Trophoblast cell (in vitro differentiated cells and primary cell): Measurements from ENCODE around the gene UBAC1.

Source experiments
- DNase-seq, 2 donors: peaks; one replicate each; pipeline ENCODE4 v3.0.0-alpha.2; 2016
- H2AFZ ChIP-seq: 2 replicates; pipeline ENCODE4 v1.6.1; 2013; ENCODE audit warnings: low read length, moderate library complexity, mild to moderate bottlenecking; ENCODE audit not compliant: insufficient read depth, poor library complexity
- H2AK5ac ChIP-seq: 2 replicates; pipeline ENCODE4 v1.6.1; 2013; ENCODE audit warnings: mild to moderate bottlenecking, low read length
- H2BK120ac ChIP-seq: 2 replicates; pipeline ENCODE4 v1.6.1; 2013; ENCODE audit warnings: low read length, mild to moderate bottlenecking, moderate library complexity; ENCODE audit not compliant: insufficient read depth, poor library complexity
- H2BK12ac ChIP-seq: 2 replicates; pipeline ENCODE4 v1.6.1; 2013; ENCODE audit warnings: mild to moderate bottlenecking, low read length, moderate library complexity
- H2BK5ac ChIP-seq: 2 replicates; pipeline ENCODE4 v1.6.1; 2013; ENCODE audit warnings: low read length, low read depth, moderate library complexity, mild to moderate bottlenecking; ENCODE audit not compliant: poor library complexity
- H3K14ac ChIP-seq: 2 replicates; pipeline ENCODE4 v1.6.1; 2013; ENCODE audit warnings: mild to moderate bottlenecking, low read length
- H3K18ac ChIP-seq: 2 replicates; pipeline ENCODE4 v1.6.1; 2013; ENCODE audit warnings: mild to moderate bottlenecking, low read length
- H3K23ac ChIP-seq: 2 replicates; pipeline ENCODE4 v1.6.1; 2013; ENCODE audit warnings: low read length
- H3K27ac ChIP-seq: 2 replicates; pipeline ENCODE4 v1.5.1; 2013; ENCODE audit warnings: low read depth, mild to moderate bottlenecking, inconsistent platforms, low read length, moderate library complexity
- H3K27me3 ChIP-seq: 2 replicates; pipeline ENCODE4 v1.6.1; 2013; ENCODE audit warnings: inconsistent platforms, mild to moderate bottlenecking, low read length, moderate library complexity; ENCODE audit not compliant: insufficient read depth
- H3K36me3 ChIP-seq, 2 experiments: 1 replicate in 1 of 2; 2 replicates in 1 of 2; pipeline ENCODE4 v1.6.1; 2013; ENCODE audit warnings: low read length in 2 of 2, mild to moderate bottlenecking in 2 of 2, moderate library complexity in 1 of 2; ENCODE audit not compliant: insufficient read depth in 2 of 2, control insufficient read depth in 1 of 2
- H3K4ac ChIP-seq: 2 replicates; pipeline ENCODE4 v1.6.1; 2013; ENCODE audit warnings: low read depth, mild to moderate bottlenecking, low read length, moderate library complexity
- H3K4me1 ChIP-seq, 2 experiments: 1 replicate in 1 of 2; 2 replicates in 1 of 2; pipeline ENCODE4 v1.6.1; 2013; ENCODE audit warnings: low read length in 2 of 2, mild to moderate bottlenecking in 2 of 2, moderate library complexity in 1 of 2; ENCODE audit not compliant: insufficient read depth in 2 of 2, control insufficient read depth in 1 of 2
- H3K4me2 ChIP-seq: 2 replicates; pipeline ENCODE4 v1.6.1; 2013; ENCODE audit warnings: inconsistent platforms, mild to moderate bottlenecking, low read length, moderate library complexity
- H3K4me3 ChIP-seq: 2 replicates; pipeline ENCODE4 v1.5.1; 2013; ENCODE audit warnings: mild to moderate bottlenecking, low read depth, low read length, inconsistent platforms
- H3K79me1 ChIP-seq: one replicate; pipeline ENCODE4 v1.6.1; 2013; ENCODE audit warnings: low read length
- H3K79me2 ChIP-seq: 2 replicates; pipeline ENCODE4 v1.6.1; 2013; ENCODE audit warnings: low read length, mild to moderate bottlenecking; ENCODE audit not compliant: control insufficient read depth, insufficient read depth, poor library complexity
- H3K9ac ChIP-seq: 2 replicates; pipeline ENCODE4 v1.6.1; 2013; ENCODE audit warnings: mild to moderate bottlenecking, low read length
- H3K9me3 ChIP-seq: 2 replicates; pipeline ENCODE4 v1.6.1; 2013; ENCODE audit warnings: low read depth, mild to moderate bottlenecking, control low read depth, inconsistent platforms, low read length; ENCODE audit not compliant: insufficient read depth
- H4K12ac ChIP-seq: 2 replicates; pipeline ENCODE4 v1.6.1; 2013; ENCODE audit warnings: low read depth, mild to moderate bottlenecking, low read length, moderate library complexity
- H4K8ac ChIP-seq: 2 replicates; pipeline ENCODE4 v1.6.1; 2013; ENCODE audit warnings: low read depth, mild to moderate bottlenecking, low read length, moderate library complexity
- H4K91ac ChIP-seq: one replicate; pipeline ENCODE4 v1.6.1; 2013; ENCODE audit warnings: low read depth, mild to moderate bottlenecking, low read length, moderate library complexity
- WGBS: extraction: QIAGEN DNeasy Blood & Tissue Kit; methylation state at CpG from one replicate; pipeline ENCODE4 v1.1.7; 2013; ENCODE audit warnings: missing lambda C conversion rate; ENCODE audit not compliant: insufficient read length, insufficient coverage; ENCODE audit errors: extremely low coverage; 5-methylcytosine and 5-hydroxymethylcytosine counted together

Gene UBAC1

GRCh38 chr9:136008693-136008997 is 47.5 kb upstream of the UBAC1 start:
- Histone ChIP-seq H4K12ac (no peak overlapping the region), H3K27ac (no peak overlapping the region), H2BK12ac (no peak overlapping the region), H3K4ac (no peak overlapping the region), H2AK5ac (no peak overlapping the region), H3K14ac (no peak overlapping the region), H2AFZ (no peak overlapping the region), H4K8ac (no peak overlapping the region), H3K36me3 (peaks cover 24 to 31% of the 10 kb centered on the region in 2 experiments), H3K4me2 (no peak overlapping the region), H4K91ac (no peak overlapping the region), H3K9me3 (peaks cover 3% of the 10 kb centered on the region), H3K4me1 (peaks cover 10 to 11% of the 10 kb centered on the region in 2 experiments), H3K79me2 (no peaks in the 10 kb centered on the region), H3K27me3 (no peaks in the 10 kb centered on the region), H3K18ac (no peak overlapping the region), H3K4me3 (no peak overlapping the region), H3K79me1 (no peaks in the 10 kb centered on the region), H2BK120ac (no peak overlapping the region), H3K9ac (no peak overlapping the region), H2BK5ac (no peak overlapping the region), H3K23ac (no peak overlapping the region)
- WGBS, result no CpG with 5 or more reads among the region's 21 CpGs
- no peak for DNase-seq

- no peaks in the 10 kb centered on the region for H3K79me1 ChIP-seq
- peak overlapping the region; percentile 30 for H3K18ac ChIP-seq
- no peak overlapping the region for H2AFZ ChIP-seq
- no peak overlapping the region for H2BK12ac ChIP-seq
- no peak overlapping the region for H3K4ac ChIP-seq
- H3K23ac ChIP-seq, result no peak overlapping the region
- H3K36me3 ChIP-seq, result peaks cover 21 to 28% of the 10 kb centered on the region in 2 experiments
- H3K4me2 ChIP-seq, result no peak overlapping the region
- H4K12ac ChIP-seq, result no peak overlapping the region
- H3K27ac ChIP-seq, result no peak overlapping the region
- H3K9me3 ChIP-seq, result peaks cover 3% of the 10 kb centered on the region
- no peak overlapping the region for H4K8ac ChIP-seq
- DNase-seq, result no peak
- no CpG with 5 or more reads among the region's 24 CpGs for WGBS
- no peak overlapping the region for H2AK5ac ChIP-seq
- H3K27me3 ChIP-seq, result no peaks in the 10 kb centered on the region
- no peak overlapping the region for H3K9ac ChIP-seq
- peaks cover 6 to 14% of the 10 kb centered on the region in 2 experiments for H3K4me1 ChIP-seq
- H3K4me3 ChIP-seq, result no peak overlapping the region
- no peak overlapping the region for H3K14ac ChIP-seq
- no peaks in the 10 kb centered on the region for H3K79me2 ChIP-seq
- H2BK120ac ChIP-seq, result no peak overlapping the region
- no peak overlapping the region for H4K91ac ChIP-seq
- H2BK5ac ChIP-seq, result no peak overlapping the region
Measured at GRCh38 chr9:136007934-136008692, 46.9 kb upstream of the UBAC1 start.

- Histone ChIP-seq H3K36me3 (peaks cover 21 to 25% of the 10 kb centered on the region in 2 experiments), H4K8ac (no peak overlapping the region), H3K27ac (no peak overlapping the region), H3K79me2 (no peaks in the 10 kb centered on the region), H3K79me1 (no peaks in the 10 kb centered on the region), H3K18ac (no peak overlapping the region), H3K9ac (no peak overlapping the region), H3K4me1 (peaks cover 6 to 14% of the 10 kb centered on the region in 2 experiments), H3K4me3 (no peak overlapping the region), H3K4ac (no peak overlapping the region), H3K9me3 (peaks cover 3% of the 10 kb centered on the region), H2AK5ac (no peak overlapping the region), H4K12ac (no peak overlapping the region), H3K4me2 (no peak overlapping the region), H3K23ac (no peak overlapping the region), H3K14ac (no peak overlapping the region), H4K91ac (no peak overlapping the region), H3K27me3 (no peaks in the 10 kb centered on the region), H2BK5ac (no peak overlapping the region), H2BK120ac (no peak overlapping the region), H2BK12ac (no peak overlapping the region), H2AFZ (no peak overlapping the region)
- DNase-seq, result no peak
- WGBS, result no CpG with 5 or more reads among the region's 36 CpGs
Measured at GRCh38 chr9:136007276-136007933, 46.2 kb upstream of the UBAC1 start.

- Histone ChIP-seq H4K91ac (no peak overlapping the region), H3K79me2 (no peaks in the 10 kb centered on the region), H3K27ac (no peak overlapping the region), H4K8ac (no peak overlapping the region), H3K4ac (no peak overlapping the region), H3K79me1 (no peaks in the 10 kb centered on the region), H2AFZ (no peak overlapping the region), H3K4me3 (no peak overlapping the region), H4K12ac (no peak overlapping the region), H3K9ac (no peak overlapping the region), H2BK120ac (no peak overlapping the region), H3K9me3 (peaks cover 3% of the 10 kb centered on the region), H3K36me3 (peaks cover 14% of the 10 kb centered on the region in 2 experiments), H2BK5ac (no peak overlapping the region), H3K14ac (no peak overlapping the region), H3K23ac (no peak overlapping the region), H3K4me1 (peaks cover 3 to 14% of the 10 kb centered on the region in 2 experiments), H3K27me3 (no peaks in the 10 kb centered on the region), H3K18ac (no peak overlapping the region), H2BK12ac (no peak overlapping the region), H3K4me2 (no peak overlapping the region), H2AK5ac (no peak overlapping the region)
- DNase-seq, result no peak
- no CpG with 5 or more reads among the region's 7 CpGs for WGBS
Measured at GRCh38 chr9:136006169-136006568, 45.0 kb upstream of the UBAC1 start.
